ENCODE data around the gene PDE4A. TPM values are rescaled to one million over a fixed set of nuclear protein-coding genes. Genes with fewer than 3 reads are reported as not detected.
A peak's percentile ranks its signal among the peaks of the same experiment; 100 is the strongest.

Gene PDE4A
- total and polyA plus RNA-seq, 2 donors (not counting 1 experiment from before 2014, with no cell fraction given): 3.6 to 4.1 TPM

DNA sequence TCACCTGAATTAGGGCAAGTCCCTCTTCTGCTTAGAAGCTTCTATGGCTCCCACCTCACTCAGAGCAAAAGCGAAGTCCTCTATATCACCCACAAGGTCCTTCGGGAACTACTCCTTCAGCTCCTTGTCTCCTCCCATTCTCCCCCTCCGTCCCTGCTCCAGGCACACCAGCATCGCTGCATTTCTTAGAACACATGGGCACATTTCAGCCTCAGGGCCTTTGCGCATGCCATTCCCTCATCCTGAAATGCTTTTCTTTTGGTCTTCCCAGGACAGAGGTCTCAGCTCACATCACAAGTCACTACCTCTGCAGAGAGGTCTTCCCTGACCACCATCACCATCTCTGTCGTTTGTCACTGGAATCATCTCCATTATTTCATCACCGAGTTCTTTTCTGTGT lies 92.9 kb downstream of the PDE4A start:
- peaks cover 4% of the 10 kb centered on the region for H3K4me1 ChIP-seq (ENCODE audit: control insufficient read depth, extremely low read depth, insufficient read depth, low read length)
- no peak overlapping the region for H3K27ac ChIP-seq (ENCODE audit: insufficient read depth, low read length)
- H4K20me1 ChIP-seq (ENCODE audit: control insufficient read depth, extremely low read depth, insufficient read depth, low read length): no peaks in the 10 kb centered on the region
- no peaks in the 10 kb centered on the region for H3K9me3 ChIP-seq (ENCODE audit: control insufficient read depth, insufficient read depth, low read depth, low read length)
- H3K79me2 ChIP-seq (ENCODE audit: control insufficient read depth, insufficient read depth, low read length): no peaks in the 10 kb centered on the region
- H3K4me3 ChIP-seq (replicated peaks in 1 of 4; ENCODE audit: control extremely low read depth in 1 of 4, insufficient read depth in 1 of 4, low read depth in 3 of 4, low read length in 4 of 4): no peak overlapping the region
- no peaks in the 10 kb centered on the region for H3K36me3 ChIP-seq (ENCODE audit: control insufficient read depth, insufficient read depth, low read length)
- no peak overlapping the region for H3K4me2 ChIP-seq (ENCODE audit: extremely low read depth, insufficient read depth, low read length)
- no peak overlapping the region for H3K9ac ChIP-seq (ENCODE audit: insufficient read depth, low read length)
- TF ChIP-seq EZH2 (IDR thresholded peaks at IDR 0.05; ENCODE audit: low read length, missing control alignments): no peak
- TF ChIP-seq, protein P1, sequence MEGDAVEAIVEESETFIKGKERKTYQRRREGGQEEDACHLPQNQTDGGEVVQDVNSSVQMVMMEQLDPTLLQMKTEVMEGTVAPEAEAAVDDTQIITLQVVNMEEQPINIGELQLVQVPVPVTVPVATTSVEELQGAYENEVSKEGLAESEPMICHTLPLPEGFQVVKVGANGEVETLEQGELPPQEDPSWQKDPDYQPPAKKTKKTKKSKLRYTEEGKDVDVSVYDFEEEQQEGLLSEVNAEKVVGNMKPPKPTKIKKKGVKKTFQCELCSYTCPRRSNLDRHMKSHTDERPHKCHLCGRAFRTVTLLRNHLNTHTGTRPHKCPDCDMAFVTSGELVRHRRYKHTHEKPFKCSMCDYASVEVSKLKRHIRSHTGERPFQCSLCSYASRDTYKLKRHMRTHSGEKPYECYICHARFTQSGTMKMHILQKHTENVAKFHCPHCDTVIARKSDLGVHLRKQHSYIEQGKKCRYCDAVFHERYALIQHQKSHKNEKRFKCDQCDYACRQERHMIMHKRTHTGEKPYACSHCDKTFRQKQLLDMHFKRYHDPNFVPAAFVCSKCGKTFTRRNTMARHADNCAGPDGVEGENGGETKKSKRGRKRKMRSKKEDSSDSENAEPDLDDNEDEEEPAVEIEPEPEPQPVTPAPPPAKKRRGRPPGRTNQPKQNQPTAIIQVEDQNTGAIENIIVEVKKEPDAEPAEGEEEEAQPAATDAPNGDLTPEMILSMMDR (conservative IDR thresholded peaks at IDR 0.05 in 1 of 2, IDR thresholded peaks at IDR 0.05 in 1 of 2; ENCODE audit: low read depth in 1 of 2, low read length in 2 of 2): no peak
- no peak for DNase-seq (ENCODE audit: low read depth in 2 of 2)
- H3K27me3 ChIP-seq (ENCODE audit: control insufficient read depth, insufficient read depth, low read length): peaks cover 34% of the 10 kb centered on the region
- H2AFZ ChIP-seq (ENCODE audit: low read length): no peak overlapping the region

DNA sequence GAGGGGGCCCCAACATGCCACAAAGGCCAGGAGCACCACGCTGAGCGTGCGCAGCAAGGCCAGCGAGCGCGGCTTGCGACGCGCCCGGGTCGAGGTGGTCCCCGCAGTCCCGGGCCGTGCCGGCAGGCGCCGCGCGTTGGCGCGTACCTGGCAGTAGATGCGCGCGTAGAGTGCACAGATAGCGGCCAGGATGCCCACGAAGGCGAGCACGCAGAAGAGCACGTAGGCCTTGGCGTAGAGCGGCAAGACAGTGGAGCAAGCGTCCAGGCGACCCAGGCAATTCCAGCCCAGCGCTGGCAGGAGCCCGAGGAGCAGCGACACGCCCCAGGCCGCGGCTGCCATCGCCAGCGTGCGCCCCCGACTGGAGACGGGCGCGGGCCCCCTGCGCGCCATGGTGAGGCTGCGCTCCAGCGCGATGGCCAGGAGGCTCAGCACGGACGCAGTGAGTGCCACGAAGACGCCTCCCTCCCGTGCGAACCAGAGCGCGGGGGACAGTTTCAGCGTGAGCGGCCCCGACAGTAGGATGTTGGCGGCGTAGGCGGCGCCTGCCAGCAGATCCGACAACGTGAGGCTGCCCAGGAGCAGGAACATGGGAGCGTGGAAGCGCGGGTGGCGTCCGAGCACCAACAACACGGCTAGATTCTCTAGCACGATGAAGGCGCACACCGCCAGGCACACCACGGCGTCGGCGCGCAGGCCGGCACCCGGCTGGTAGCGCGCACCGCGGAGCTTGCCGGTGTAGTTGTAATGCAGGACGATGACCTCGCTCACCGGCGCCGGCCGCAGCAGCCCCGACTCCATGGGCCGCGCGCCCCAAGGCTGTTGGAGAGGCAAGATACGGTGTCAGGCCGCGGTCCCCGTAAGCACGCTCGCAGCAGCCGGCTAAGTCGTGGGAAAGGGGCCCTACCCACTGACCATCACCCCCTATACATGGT lies 94.1 kb downstream of the PDE4A start:
- Histone ChIP-seq H3K9me3 (ENCODE audit: control insufficient read depth, insufficient read depth, low read depth, low read length) (no peaks in the 10 kb centered on the region), H3K27me3 (ENCODE audit: control insufficient read depth, insufficient read depth, low read length) (peaks cover 45% of the 10 kb centered on the region), H2AFZ (ENCODE audit: low read length) (no peak overlapping the region), H3K79me2 (ENCODE audit: control insufficient read depth, insufficient read depth, low read length) (no peaks in the 10 kb centered on the region), H3K36me3 (ENCODE audit: control insufficient read depth, insufficient read depth, low read length) (no peaks in the 10 kb centered on the region), H3K4me2 (ENCODE audit: extremely low read depth, insufficient read depth, low read length) (no peak overlapping the region), H3K27ac (ENCODE audit: insufficient read depth, low read length) (no peak overlapping the region), H4K20me1 (ENCODE audit: control insufficient read depth, extremely low read depth, insufficient read depth, low read length) (no peaks in the 10 kb centered on the region), H3K9ac (ENCODE audit: insufficient read depth, low read length) (no peak overlapping the region), H3K4me1 (ENCODE audit: control insufficient read depth, extremely low read depth, insufficient read depth, low read length) (peaks cover 4% of the 10 kb centered on the region), H3K4me3 (replicated peaks in 1 of 4; ENCODE audit: control extremely low read depth in 1 of 4, insufficient read depth in 1 of 4, low read depth in 3 of 4, low read length in 4 of 4) (no peak overlapping the region)
- DNase-seq (ENCODE audit: low read depth in 2 of 2): no peak
- TF ChIP-seq EZH2 (IDR thresholded peaks at IDR 0.05; ENCODE audit: low read length, missing control alignments): peak; percentile 88
- TF ChIP-seq, protein P1 (conservative IDR thresholded peaks at IDR 0.05 in 1 of 2, IDR thresholded peaks at IDR 0.05 in 1 of 2; ENCODE audit: low read depth in 1 of 2, low read length in 2 of 2): no peak

DNA sequence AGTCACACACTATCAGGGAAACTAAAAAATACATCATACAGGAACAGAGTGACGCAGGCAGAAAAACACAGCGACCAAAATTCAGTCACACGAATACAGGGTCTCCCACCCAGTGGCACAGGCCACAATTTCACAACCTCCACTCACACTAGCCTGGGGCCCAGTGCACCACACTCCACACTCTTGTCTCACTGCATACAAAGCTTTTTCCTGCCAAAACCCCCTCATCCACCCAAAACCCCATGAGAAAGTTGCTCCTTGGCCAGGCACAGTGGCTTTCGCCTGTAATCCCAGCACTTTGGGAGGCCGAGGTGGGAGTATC lies 95.7 kb downstream of the PDE4A start:
- Histone ChIP-seq H3K27ac (ENCODE audit: insufficient read depth, low read length) (no peak overlapping the region), H3K9me3 (ENCODE audit: control insufficient read depth, insufficient read depth, low read depth, low read length) (no peaks in the 10 kb centered on the region), H3K36me3 (ENCODE audit: control insufficient read depth, insufficient read depth, low read length) (no peaks in the 10 kb centered on the region), H2AFZ (ENCODE audit: low read length) (no peak overlapping the region), H3K27me3 (ENCODE audit: control insufficient read depth, insufficient read depth, low read length) (peaks cover 45% of the 10 kb centered on the region), H3K9ac (ENCODE audit: insufficient read depth, low read length) (no peak overlapping the region), H3K4me2 (ENCODE audit: extremely low read depth, insufficient read depth, low read length) (no peak overlapping the region), H3K4me1 (ENCODE audit: control insufficient read depth, extremely low read depth, insufficient read depth, low read length) (peaks cover 4% of the 10 kb centered on the region), H3K79me2 (ENCODE audit: control insufficient read depth, insufficient read depth, low read length) (no peaks in the 10 kb centered on the region), H4K20me1 (ENCODE audit: control insufficient read depth, extremely low read depth, insufficient read depth, low read length) (no peaks in the 10 kb centered on the region), H3K4me3 (replicated peaks in 1 of 4; ENCODE audit: control extremely low read depth in 1 of 4, insufficient read depth in 1 of 4, low read depth in 3 of 4, low read length in 4 of 4) (no peak overlapping the region)
- no peak for DNase-seq (ENCODE audit: low read depth in 2 of 2)
- TF ChIP-seq, protein P1 (conservative IDR thresholded peaks at IDR 0.05 in 1 of 2, IDR thresholded peaks at IDR 0.05 in 1 of 2; ENCODE audit: low read depth in 1 of 2, low read length in 2 of 2): no peak
- TF ChIP-seq EZH2 (IDR thresholded peaks at IDR 0.05; ENCODE audit: low read length, missing control alignments): no peak

All from fibroblast of lung (primary cell).